Spinal cord (tissue), 10 donors: Measurements from ENCODE around the gene PHF5A. TPM values are rescaled to one million over a fixed set of nuclear protein-coding genes. Genes with fewer than 3 reads are reported as not detected.

Source experiments
- DNase-seq, 6 donors: peaks; one replicate each; pipeline versions ENCODE4 v3.0.0 to v3.0.0-alpha.2; 2013 to 2015; ENCODE audit warnings: low spot score in 6 of 6, low read depth in 4 of 6
- H3K27ac ChIP-seq: one replicate; pipeline ENCODE4 v1.5.1; 2013; ENCODE audit warnings: low read depth, low read length, control low read depth
- H3K27me3 ChIP-seq: one replicate; pipeline ENCODE4 v1.6.1; 2013; ENCODE audit warnings: low read length; ENCODE audit not compliant: control insufficient read depth, insufficient read depth
- H3K36me3 ChIP-seq: one replicate; pipeline ENCODE4 v1.6.1; 2013; ENCODE audit warnings: low read length; ENCODE audit not compliant: control insufficient read depth, insufficient read depth
- H3K4me1 ChIP-seq: one replicate; pipeline ENCODE4 v1.6.1; 2013; ENCODE audit warnings: low read length; ENCODE audit not compliant: control insufficient read depth, insufficient read depth
- H3K4me3 ChIP-seq: one replicate; pipeline ENCODE4 v1.5.1; 2013; ENCODE audit warnings: low read depth, low read length, control low read depth
- H3K9me3 ChIP-seq: one replicate; pipeline ENCODE4 v1.6.1; 2013; ENCODE audit warnings: low read length; ENCODE audit not compliant: control insufficient read depth, insufficient read depth
- WGBS: methylation state at CpG from one replicate; pipeline ENCODE4 v1.1.5; 2013; ENCODE audit warnings: missing lambda C conversion rate; ENCODE audit not compliant: insufficient coverage; 5-methylcytosine and 5-hydroxymethylcytosine counted together
- polyA plus RNA-seq, 2 donors: library from polyadenylated mRNA; unstranded; fragments of 120-200 nt; gene quantifications; one replicate each; pipeline ENCODE4 v1.2.1, GENCODE V29; 2013; ENCODE audit not compliant: insufficient read length in 2 of 2
- total RNA-seq, 2 donors: library from RNA; depleted of rRNA in 1 of 2; stranded (reverse); fragments of 120-200 nt in 1 of 2; fragments of >200 nt in 1 of 2; gene quantifications; one replicate each; pipeline versions ENCODE4 v1.2.3 to v1.2.4, GENCODE V29; 2013 to 2014
- donor health status: healthy.

Gene PHF5A
- total and polyA plus RNA-seq, 4 donors, result 30.0 to 48.8 (median 44.6) TPM

DNA sequence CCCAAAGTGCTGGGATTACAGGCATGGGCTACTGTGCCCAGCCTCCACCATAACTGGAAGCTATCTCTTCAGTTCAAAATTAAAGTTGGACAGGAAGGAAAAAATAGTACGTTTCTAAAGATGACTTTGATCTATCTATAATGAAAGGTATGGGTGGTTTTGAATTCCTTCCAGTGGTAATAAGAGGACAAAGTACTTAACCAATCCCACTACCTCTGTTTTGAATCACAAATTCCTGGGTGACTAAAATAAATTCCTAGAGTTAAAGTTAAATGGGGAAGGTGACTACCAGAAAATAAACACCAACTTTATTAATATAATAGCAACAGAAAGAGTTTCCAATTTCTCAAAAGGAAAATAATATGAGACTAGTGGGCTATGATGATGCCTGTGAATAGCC, 9.1 kb downstream of the PHF5A start:
- no CpG with 5 or more reads among the region's 1 CpG for WGBS
- no peak overlapping the region for H3K27ac ChIP-seq
- no peaks in the 10 kb centered on the region for H3K27me3 ChIP-seq
- no peaks in the 10 kb centered on the region for H3K9me3 ChIP-seq
- no peaks in the 10 kb centered on the region for H3K4me1 ChIP-seq
- H3K36me3 ChIP-seq, result peaks cover 67% of the 10 kb centered on the region
- H3K4me3 ChIP-seq, result no peak overlapping the region
- DNase-seq, result no peak

DNA sequence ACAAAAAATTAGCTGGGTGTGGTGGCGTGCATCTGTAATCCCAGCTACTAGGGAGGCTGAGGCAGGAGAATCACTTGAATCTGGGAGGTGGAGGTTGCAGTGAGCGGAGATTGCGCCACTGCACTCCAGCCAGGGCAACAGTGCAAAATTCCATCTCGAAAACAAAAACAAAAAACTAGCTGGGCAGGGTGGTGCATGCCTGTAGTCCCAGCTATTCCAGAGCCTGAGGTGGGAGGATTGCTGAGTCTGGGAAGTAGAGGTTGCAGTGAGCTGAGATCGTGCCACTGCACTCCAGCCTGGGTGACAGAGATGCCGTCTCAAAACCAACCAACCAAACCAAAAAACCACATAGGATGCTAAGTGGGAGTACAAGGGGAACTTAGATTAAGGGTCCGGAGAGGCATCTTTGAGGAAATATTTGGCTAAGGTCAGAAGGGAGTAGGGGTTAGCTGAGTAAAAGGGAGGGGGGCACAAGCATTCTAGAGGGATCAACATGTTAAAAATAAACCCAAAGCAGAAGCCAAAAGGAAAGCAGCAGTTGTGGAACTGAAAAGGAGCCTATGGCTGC, 10.2 kb downstream of the PHF5A start:
- no peak overlapping the region for H3K27ac ChIP-seq
- no peak overlapping the region for H3K4me3 ChIP-seq
- no peaks in the 10 kb centered on the region for H3K9me3 ChIP-seq
- 100% methylated on average over 3 of the region's 7 CpGs for WGBS
- DNase-seq, result no peak
- no peaks in the 10 kb centered on the region for H3K27me3 ChIP-seq
- H3K4me1 ChIP-seq, result no peaks in the 10 kb centered on the region
- peaks cover 63% of the 10 kb centered on the region for H3K36me3 ChIP-seq

DNA sequence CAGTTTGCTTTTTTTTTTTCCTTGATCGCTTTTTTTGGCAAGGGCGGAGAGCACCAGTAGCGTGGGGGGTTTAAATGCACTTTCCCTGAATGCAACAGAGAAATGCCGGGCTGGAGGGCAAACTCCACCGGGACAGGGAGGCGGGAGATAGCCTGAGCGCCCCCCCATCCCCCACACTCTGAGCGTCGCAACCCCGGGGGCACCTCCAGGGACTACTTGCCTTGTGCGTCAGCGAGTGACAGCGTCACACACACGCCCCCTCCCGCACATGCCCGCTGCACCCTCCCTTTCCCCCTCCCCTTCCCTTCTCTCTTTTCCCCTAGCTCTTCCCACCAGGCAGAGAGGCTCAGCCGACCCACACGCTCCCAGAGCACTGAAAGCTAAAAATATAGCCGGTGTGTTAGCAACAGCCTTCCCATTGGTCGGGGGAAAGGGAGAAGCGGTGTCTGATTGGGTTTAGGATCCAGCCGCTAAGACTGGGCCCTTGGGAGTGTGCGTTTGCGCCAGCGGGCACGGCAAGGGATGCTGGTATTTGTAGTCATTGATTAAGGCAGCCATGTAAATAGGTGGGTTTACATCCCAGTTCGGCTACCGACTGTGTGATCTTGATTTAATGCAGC, 20.2 kb downstream of the PHF5A start:
- DNase-seq, result peak; percentile 99 to 100 (median 100)

GRCh38 chr22:41447435-41448188, 20.9 kb downstream of the PHF5A start:
- WGBS, result under 1% methylated on average over 63 of the region's 63 CpGs

More for the DNA sequence above, 20.2 kb downstream of the PHF5A start:
- peak overlapping the region; percentile 100 for H3K27ac ChIP-seq
- under 1% methylated on average over 24 of the region's 28 CpGs for WGBS
- H3K4me1 ChIP-seq, result peaks cover 9% of the 10 kb centered on the region
- no peaks in the 10 kb centered on the region for H3K9me3 ChIP-seq
- peaks cover 14% of the 10 kb centered on the region for H3K36me3 ChIP-seq
- peak overlapping the region; percentile 99 for H3K4me3 ChIP-seq
- H3K27me3 ChIP-seq, result no peaks in the 10 kb centered on the region

GRCh38 chr22:41446639-41447434, 21.7 kb downstream of the PHF5A start, which contains the start of gene TOB2:
Gene TOB2 (minus strand): TSS chr22:41446801. CDS start chr22:41437345, 9,456 bp downstream.
- H3K4me3 ChIP-seq, result peak within 1 kb of the TSS; percentile 99
- H3K27me3 ChIP-seq, result no peaks in the 10 kb centered on the region
- whole genome bisulfite sequencing, result under 1% methylated on average over 85 of the region's 85 CpGs
- H3K9me3 ChIP-seq, result no peaks in the 10 kb centered on the region
- peak; percentile 79 to 98 (median 91) for DNase-seq
- H3K4me1 ChIP-seq, result peaks cover 13% of the 10 kb centered on the region
- H3K36me3 ChIP-seq, result peaks cover 19% of the 10 kb centered on the region
- peak within 1 kb of the TSS; percentile 100 for H3K27ac ChIP-seq

More at GRCh38 chr22:41447435-41448188, 20.9 kb downstream of the PHF5A start:
- peak overlapping the region; percentile 100 for H3K27ac ChIP-seq
- H3K4me1 ChIP-seq, result peaks cover 13% of the 10 kb centered on the region
- H3K27me3 ChIP-seq, result no peaks in the 10 kb centered on the region
- DNase-seq, result peak; percentile 53 to 94 (median 68)
- no peaks in the 10 kb centered on the region for H3K9me3 ChIP-seq
- H3K36me3 ChIP-seq, result peaks cover 19% of the 10 kb centered on the region
- H3K4me3 ChIP-seq, result peak overlapping the region; percentile 99

GRCh38 chr22:41446057-41446501, 22.4 kb downstream of the PHF5A start:
- Histone ChIP-seq H3K4me3 (peak overlapping the region; percentile 99), H3K27me3 (no peaks in the 10 kb centered on the region), H3K9me3 (no peaks in the 10 kb centered on the region), H3K27ac (peak overlapping the region; percentile 100), H3K36me3 (peaks cover 20% of the 10 kb centered on the region), H3K4me1 (peaks cover 13% of the 10 kb centered on the region)
- peak in 1 of 6 donors; percentile 30 for DNase-seq
- WGBS, result 1% methylated on average over 25 of the region's 34 CpGs

DNA sequence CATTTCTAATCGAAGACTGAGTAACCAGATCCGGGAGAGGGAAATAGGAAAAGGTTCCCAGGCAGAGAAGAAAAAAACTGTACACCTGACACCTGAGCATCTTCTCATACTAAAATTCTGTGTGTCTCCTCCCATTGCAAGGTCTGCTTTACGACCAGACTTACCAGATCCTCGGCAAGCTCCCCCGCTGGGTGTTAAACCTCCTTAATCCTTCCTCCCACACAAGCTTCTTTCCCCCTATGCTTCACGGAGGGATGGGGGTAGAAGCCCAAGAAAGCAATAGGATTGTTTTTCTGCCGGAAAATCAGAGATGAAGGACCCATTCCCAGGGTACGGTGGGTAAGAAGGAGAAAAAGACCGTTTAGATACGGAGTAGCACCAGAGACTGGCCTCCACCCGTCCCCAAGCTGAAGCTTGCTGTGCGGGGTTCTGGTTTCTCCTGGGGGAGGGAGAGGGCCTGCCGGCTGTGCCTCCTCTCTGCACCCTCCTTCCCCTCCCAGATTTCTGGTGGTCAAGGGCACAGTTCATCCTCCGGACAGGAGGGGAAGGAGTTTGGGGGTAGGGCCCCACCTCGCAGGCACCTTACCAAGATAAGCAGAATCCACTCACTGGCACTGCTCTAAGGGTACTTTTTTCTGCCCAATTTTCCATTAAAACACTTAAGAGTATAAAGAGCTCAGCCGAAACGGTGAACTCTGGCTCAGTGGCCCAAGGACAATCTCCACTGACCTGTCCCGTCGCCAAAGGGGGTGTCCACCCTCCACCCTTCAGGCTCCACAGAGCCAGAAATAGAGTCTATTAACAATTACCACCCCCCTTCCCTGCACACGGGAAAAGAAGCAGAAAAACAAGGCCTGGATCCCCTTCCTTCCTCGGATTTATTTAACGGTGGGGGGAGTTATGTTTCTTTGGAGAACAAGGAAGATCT, 23.1 kb downstream of the PHF5A start:
- Histone ChIP-seq H3K27me3 (no peaks in the 10 kb centered on the region), H3K4me1 (peaks cover 13% of the 10 kb centered on the region), H3K9me3 (no peaks in the 10 kb centered on the region), H3K36me3 (peaks cover 27% of the 10 kb centered on the region), H3K4me3 (peak overlapping the region; percentile 99), H3K27ac (peak overlapping the region; percentile 100)
- DNase-seq, result peak in 3 of 6 donors; percentile 42 to 51 (median 44)
- WGBS, result under 1% methylated on average over 10 of the region's 22 CpGs

- peak overlapping the region; percentile 99 for H3K4me3 ChIP-seq
- DNase-seq, result peak; percentile 90 to 99 (median 93)
- H3K4me1 ChIP-seq, result peaks cover 14% of the 10 kb centered on the region
- H3K27me3 ChIP-seq, result no peaks in the 10 kb centered on the region
- no peaks in the 10 kb centered on the region for H3K9me3 ChIP-seq
- peaks cover 35% of the 10 kb centered on the region for H3K36me3 ChIP-seq
- peak overlapping the region; percentile 100 for H3K27ac ChIP-seq
- WGBS, result under 1% methylated on average over 23 of the region's 35 CpGs
Measured at GRCh38 chr22:41444360-41445128, 23.9 kb downstream of the PHF5A start.
